HG02970 (cell line): ENCODE data around the gene AGAP1.

Experiments
- ATAC-seq: cut with Tn5 transposase; IDR thresholded peaks from one replicate; pipeline ENCODE4 v1.9.1; 2021; ENCODE audit warnings: mild to moderate bottlenecking, moderate library complexity, moderate number of reproducible peaks; ENCODE audit not compliant: unreplicated experiment, low FRiP score

AGAP1 gene

GRCh38 chr2:235527806-235528469 lies 34.1 kb downstream of the AGAP1 start:
- ATAC-seq: no peak

DNA sequence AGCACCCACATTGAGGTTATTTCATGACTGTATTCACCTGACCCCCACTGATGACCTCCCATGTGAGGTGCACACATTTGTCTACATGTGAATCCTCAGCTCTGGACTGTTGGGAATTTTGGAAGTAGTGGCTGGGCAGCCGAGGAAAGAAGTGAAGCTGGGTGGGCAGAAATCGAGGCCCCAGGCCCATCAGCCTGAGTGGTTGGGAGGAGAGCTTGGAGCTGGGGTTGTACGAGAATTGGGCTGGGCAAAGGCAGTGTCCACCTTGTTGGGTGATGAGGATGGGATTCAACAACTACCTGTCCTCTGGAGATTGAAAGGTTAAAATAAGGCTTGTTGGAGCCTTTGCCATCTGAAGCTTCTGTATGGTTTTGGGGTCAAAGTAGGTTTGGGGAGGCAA lies 35.8 kb downstream of the AGAP1 start:
- ATAC-seq: no peak

DNA sequence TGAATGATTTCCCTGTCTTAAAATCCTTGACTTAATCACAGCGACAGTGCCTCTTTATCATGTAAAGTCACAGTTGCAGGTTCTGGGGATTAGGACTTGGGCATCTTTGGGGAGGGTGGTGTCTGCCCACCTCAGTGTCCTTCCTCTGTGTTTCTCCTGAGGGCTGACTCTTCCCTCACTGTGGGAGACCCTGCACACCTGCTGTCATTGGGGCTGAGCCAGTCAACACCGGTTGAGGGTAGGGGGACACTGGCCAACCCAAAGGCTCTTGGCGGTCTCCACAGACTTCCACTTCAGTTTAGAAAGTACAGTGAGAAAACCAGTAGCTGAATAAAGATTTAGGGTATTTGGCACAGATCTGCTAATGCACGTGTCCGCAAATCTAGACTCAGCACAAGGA lies 36.9 kb downstream of the AGAP1 start:
- no peak for ATAC-seq

DNA sequence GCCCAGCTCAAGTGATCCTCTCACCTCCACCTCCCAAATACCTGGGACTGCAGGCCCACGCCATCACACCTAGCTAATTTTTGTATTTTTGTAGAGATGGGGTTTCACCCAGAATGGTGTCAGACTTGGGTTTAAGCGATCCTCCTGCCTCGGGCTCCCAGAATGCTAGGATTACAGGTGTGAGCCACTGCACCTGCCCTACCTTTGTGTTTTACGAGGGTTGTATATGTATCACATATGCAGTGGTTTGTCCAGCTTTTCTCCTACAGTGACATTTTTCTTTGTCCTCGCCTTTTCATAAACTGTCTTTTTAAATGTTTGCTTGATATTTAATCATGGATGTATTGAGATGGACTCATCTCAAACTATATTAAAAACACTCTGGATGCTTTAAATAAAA lies 38.5 kb downstream of the AGAP1 start:
- ATAC-seq: no peak

GRCh38 chr2:235533198-235533597 lies 39.4 kb downstream of the AGAP1 start:
- ATAC-seq: no peak

DNA sequence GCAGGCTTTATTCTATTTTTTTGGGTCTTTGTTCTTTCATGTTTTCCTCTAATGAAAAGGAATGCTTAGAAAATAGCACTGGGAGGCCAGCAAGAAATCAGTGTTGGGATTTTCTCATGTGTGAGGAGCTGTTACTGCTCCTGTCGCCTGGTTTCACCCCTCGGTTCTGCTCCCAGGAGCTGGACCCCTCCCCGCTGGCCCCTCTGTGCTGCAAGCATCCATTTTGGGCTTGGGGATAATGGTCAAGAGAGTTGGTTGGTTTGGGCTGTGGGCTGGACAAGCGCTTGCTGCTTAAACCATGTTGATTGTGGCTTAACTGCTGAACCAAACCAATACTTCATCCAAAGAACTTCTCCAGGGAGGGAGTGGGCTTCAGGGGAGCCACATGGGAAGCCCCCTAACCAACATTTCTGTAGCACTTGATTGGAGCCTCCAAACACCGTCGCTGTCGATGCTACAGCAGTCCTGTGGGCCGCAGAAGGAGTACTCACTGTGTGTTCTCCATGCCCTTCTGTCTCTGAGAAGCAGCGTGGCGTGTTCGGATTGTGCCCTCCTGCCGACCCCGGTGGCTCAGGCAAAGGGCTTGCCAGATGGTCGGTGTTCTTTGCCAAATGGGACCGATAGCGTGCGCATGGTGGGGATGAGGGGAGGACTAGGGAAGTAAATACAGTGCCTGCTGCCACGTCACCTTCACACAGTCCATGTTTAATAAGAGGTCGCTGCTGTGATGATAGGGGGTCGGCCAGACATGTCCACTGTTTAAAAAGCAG lies 40.0 kb downstream of the AGAP1 start:
- no peak for ATAC-seq

DNA sequence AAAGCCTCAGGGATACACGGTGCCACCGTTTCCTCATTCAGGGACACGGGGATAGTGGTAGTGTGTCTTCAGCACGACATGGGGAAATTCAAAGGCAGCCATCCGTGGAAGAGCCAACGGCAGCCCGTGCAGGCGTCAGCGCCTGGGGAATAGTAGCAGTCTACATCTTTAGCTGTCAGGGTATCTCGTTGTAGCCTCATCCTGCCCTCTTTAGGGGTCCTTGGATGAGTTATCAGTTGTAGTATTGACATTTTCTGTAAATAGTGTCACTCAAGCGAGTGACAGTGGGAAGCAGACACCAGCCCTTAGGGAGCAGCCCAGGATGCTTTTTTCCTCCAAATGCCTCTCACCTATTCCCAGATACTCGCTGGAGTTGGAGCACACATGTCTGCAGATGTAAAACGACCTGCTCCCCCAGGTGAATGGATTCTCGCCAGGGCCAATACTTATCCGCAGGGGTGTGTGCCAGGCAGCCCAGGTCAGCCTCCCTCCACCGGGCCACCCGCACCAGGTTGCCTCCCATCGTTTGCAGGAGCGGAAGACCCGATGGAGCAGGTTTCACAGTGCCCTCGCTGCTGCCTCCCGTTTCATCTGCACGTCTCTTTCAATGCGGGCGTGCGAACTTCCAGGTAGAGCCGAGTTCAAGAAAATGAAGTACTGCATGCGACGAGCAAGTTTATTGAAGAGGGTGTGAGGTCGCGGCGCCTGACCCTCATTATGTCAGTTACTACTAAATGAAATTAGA lies 41.0 kb downstream of the AGAP1 start:
- ATAC-seq: no peak

GRCh38 chr2:235535423-235536130 lies 41.7 kb downstream of the AGAP1 start:
- ATAC-seq: no peak

DNA sequence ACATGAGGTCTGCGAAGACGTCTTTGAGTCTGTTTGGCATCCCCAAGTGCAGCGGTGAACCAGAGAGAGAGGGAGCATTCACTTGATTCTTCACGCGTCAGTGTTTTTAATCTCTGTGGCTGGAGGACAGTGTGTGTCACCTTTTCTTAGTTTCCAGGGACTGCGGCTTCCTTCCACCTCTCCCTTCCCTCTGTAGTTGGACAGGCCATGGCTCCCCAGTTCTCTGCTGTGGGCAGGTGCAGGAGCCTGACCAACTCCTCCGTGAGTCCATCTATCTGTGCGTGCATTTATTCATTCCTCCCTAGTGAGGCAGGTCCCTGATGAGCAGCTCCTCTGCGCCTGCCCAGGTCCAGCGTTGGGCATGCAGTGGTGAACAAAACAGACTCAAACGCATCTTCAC lies 42.9 kb downstream of the AGAP1 start:
- no peak for ATAC-seq

DNA sequence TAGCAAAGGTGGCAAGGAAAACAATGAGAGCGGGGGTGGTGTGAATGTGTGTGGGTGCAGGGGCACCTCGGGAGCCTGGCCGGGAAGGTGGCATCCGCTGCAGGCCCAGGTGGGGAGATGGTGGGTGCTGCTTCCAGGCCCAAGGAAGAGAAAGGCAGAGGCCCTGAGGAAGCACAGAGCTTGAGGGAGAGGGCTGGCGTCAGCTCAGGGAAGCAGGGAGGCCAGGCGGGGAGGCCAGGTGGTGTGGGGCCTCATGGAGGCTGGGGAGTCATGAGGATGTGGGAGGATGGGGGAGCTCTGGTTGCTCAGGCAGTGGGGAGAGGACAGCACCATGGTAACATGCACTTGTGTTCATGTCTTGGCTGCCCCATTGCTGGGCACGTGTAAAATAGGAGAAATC lies 43.3 kb downstream of the AGAP1 start:
- no peak for ATAC-seq

DNA sequence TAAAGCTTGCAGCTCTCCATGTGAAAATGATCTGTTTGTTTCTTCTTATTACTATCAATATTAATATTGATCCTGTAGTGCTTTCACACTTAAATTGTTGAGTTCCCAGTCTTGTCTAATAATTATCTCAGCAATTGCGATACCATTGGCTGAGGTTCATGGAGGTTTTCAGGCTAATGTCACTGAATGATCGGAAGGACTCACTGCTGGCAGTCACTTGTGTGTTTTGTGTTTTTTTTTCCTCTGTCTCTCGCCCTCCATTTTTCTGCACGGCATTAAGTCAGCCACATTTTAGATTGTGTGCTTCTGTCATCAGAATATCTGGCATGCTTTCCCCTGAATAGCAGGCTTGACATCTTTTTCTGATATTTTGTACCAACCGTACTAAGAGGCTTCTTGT lies 43.7 kb downstream of the AGAP1 start:
- no peak for ATAC-seq

DNA sequence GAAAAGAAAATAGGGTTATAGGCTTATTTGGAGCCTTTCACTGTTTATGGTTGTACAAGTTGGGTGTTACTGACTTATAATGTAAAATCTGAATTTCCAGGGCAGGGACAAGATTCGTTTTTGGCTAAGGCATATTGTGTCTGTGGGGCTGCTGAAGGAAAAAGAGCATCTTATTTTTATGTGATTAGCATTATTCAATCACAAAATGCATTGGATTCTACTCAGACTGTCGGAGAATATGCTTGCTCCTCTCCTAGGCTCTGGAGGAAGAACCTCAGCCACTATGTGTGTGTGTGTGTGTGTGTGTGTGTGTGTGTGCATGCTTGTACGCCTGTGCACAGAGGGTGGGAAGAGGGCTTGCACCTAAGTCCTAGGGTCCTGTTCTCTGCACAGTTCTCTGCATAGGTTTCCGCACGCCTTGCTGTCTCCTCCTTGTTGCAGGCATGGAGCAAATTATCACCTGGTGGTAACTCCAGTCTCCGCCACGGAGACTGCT lies 44.3 kb downstream of the AGAP1 start:
- no peak for ATAC-seq

DNA sequence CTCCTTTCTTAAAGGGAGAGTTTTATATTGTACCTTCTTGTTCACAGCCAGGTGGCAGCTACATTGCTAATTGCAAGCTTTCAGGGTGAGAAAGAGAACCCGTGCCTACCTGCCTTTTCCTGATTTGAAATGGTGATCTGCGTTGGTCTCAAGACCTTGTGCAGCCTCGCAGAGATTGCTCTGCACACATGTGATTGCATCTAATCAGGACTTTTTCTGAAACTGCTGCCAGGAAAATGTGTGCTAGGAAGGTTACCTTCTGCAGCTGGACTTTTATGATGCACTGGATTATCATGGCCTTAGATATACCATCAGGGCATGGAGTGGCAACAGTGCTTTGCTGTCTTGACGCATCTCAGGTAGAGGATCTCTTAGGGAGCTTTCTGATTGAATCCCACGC lies 45.1 kb downstream of the AGAP1 start:
- ATAC-seq: no peak

- ATAC-seq: no peak
These were observed 45.9 kb downstream of the AGAP1 start for GRCh38 chr2:235539773-235540172.

DNA sequence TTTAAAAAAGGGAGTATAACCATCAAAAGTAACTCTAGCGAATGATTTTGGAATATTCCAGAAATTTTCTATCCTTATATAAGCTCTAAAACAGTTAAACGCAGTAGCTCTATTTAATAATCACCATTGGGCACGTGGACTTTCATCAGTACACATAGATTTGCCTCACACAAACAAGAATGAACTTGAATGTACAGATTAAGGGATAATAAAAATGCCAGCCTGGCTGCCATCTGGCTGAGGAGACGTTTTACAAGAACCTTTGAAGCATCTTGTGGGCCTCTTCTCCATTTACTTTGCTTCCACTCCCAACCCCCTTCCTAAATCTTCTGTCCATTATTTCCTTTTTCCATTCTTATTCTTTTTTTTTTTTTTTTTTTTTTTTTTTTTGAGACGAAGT lies 47.2 kb downstream of the AGAP1 start:
- no peak for ATAC-seq

GRCh38 chr2:235541838-235542549 lies 48.2 kb downstream of the AGAP1 start:
- no peak for ATAC-seq

DNA sequence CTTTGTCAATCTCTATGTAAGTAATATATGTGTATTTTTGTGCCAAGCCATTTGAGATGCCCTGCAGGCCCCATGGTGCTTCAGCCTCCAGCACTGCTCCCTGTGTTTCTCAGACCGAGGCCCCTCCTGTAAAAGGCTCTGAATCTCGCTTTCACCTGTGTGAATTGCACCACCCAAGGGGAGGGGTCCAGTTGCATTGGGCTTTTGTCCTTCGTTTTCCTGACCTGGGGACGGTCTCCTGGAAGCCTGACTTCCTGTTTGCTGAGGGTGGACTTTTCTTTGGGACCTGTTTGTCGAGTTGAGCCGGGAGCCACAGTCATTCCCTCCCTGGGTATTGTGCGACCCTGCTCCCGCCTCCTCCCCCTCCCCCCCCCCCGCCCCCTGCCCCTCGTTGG lies 48.9 kb downstream of the AGAP1 start:
- no peak for ATAC-seq

DNA sequence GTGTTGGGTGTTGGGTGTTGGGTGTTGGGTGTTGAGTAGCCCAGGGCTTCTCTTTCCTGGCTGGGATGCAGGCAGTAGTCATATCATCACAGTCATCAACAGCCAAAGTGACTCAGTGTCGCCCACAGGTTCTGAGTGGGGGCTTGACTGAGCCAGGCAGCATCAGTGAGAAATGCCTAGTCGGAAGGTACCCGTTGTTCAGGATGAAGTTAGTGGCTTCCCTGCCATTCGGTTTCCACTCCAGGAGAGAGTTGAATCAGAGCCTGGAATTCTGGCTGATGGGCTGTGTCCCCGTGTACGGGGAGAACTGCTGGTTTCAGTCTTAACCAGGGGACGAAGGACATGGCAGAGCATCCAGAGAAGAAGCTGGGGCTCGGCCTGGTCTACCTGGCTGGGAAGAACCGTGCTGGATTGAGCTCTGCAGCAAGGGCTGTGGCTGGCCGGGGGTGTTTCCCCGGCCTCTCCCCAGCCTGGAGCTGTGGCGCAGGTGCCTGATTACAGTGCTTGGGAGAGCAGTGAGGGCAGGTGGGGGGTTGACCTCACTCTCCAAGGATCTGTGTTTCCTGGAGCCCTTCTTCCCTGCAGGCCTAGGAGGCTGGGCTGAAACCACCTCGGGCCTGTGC lies 49.4 kb downstream of the AGAP1 start:
- ATAC-seq: no peak

- no peak for ATAC-seq
These were observed 50.2 kb downstream of the AGAP1 start for GRCh38 chr2:235543851-235544688.
